ENCODE data around the gene NSUN2.

The NSUN2 gene

DNA sequence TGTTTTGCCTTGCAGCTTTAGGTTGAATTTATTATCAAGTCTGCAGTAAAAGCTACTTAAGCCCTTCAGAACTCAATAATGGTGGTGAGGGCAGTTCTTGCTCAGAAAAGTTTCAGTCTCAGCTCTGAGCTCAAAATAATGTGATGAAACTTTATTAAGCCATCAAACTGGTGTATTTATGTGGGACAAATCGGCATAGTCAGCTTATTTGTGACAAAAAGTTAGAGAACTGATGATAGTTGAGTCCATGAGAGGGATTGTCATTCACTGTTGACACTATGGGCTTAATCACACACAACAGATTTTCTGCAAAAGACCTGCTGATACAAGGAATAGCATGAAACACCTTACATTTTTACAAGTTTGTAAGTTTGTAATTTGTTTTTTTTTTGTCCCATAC lies 9.8 kb upstream of the NSUN2 start:
- no peak for DNase-seq

DNA sequence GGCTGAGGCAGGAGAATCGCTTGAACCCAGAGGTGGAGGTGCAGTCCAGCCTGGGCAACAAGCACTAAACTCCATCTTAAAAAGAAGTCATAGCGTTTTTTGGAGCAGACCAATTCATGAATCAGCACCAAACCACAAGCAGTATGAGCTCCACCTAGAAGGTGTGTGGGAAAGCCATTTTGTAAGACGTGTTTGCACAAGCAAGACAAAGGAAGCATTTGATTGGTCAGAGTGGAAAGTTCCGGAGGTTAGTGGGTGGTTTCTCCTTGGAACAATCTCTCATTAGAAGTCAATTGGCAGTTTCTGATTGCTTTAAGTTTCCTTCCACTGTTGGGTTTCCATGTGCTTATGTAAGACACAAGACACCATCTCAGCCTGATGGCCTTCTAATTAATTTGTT lies 5.4 kb upstream of the NSUN2 start:
- DNase-seq, result peak; percentile 14

DNA sequence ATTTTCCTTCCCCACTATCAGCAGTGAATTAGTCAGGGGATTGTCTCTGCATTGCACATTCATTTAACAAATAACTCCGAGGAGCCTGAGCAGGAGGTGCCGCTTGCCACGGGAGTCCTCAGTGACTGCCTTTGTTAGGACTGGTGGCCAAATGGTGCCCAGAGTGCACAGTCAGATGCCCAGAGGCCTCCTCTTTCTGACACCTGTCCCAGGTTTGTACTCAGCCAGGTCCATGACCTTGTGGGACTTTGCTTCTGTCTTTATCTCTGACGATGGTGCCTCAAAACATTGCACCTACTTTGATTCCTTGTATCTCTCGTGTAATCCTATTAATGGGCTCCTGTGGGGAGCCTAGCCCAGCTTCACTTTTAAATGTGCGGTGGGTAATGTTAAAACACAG lies 4.7 kb upstream of the NSUN2 start:
- DNase-seq, result no peak

DNA sequence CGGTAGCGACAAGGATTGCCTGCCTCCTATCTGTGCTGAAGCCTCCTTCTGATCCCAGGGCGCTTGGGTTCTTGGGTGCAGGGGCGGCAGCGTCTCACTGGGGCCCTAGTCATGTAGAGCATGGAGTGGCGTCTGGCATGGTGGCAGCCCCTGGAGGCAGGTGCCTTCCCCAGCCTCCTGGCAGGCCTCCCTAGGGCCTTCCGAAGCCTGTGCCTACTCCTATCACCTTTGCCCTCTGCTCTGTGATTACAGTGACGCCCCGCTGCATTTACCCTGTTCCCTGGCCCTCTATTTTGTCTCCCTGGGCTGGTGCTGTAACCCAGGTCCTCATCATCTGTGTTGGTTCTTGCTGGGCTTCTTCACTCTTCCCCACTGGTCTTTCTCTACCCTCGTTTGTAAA lies 4.2 kb upstream of the NSUN2 start:
- no peak for DNase-seq

DNA sequence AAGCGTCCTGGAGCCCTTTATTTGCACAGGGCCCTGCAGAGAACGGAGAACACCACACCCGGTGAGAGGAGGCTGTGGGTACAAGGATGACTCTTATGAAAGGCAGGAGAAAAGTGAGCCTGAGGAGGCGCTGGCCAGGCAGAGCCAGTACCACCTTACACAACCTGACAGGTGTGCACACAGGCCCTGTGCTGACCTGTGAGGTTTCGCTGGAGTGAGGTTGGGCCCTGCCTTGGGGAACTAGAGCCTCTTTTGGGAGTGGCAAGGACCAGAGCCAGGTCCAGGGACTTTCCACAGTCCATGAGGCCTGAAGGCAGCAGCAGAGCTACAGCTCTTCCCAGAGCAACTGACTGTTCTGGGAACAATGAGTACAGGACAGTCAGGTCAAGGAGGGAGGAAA lies 3.4 kb upstream of the NSUN2 start:
- no peak for DNase-seq

DNA sequence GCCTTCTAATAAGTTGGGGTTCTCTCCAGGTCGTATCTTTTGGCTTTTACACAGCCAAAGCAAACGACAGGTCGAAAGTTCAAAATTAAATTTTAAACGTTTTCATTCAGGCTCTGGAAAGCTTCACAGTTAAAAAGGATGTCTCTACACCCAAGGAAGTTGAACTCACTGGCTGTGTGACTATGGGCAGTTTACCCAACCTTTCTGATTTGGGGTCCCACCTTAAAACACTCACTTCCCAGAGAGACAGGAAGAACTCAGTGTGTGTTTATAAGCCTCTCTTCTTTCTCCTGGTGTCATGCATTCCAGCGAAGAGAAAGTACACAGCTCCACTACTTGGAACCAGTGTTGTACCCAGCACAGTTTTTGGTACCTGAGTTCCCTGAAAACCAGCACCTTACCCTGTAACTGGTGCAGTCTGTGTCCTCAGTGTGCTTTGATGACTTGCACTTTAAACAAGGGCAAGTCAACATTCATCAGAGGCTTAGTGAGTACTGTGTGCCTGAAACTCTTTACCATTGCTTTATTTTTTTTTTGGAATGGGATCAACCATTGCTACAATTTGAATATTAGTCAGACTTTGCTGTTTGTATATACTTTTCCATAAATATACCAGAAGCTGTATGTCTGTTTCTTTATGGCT lies 2.1 kb upstream of the NSUN2 start:
- DNase-seq, result no peak

DNA sequence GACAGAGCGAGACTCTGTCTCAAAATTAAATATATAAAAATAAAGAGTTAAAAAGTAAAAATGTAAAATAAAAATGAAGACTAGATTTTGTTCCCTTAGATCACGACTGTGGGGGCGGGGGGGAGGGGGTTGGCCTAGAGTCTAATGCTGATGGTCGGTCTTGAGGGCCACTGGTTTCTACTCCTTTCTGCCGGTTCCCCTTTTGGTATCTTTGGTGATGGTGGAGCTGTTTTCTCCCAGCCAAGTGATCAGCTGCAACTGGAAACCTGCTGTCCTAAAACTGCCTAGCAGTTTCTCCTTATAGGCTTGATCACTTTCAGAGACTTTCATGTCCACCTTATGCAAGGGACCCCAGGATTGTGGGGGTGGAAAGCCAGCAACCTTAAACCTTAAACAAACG lies 1.5 kb upstream of the NSUN2 start:
- no peak for DNase-seq

DNA sequence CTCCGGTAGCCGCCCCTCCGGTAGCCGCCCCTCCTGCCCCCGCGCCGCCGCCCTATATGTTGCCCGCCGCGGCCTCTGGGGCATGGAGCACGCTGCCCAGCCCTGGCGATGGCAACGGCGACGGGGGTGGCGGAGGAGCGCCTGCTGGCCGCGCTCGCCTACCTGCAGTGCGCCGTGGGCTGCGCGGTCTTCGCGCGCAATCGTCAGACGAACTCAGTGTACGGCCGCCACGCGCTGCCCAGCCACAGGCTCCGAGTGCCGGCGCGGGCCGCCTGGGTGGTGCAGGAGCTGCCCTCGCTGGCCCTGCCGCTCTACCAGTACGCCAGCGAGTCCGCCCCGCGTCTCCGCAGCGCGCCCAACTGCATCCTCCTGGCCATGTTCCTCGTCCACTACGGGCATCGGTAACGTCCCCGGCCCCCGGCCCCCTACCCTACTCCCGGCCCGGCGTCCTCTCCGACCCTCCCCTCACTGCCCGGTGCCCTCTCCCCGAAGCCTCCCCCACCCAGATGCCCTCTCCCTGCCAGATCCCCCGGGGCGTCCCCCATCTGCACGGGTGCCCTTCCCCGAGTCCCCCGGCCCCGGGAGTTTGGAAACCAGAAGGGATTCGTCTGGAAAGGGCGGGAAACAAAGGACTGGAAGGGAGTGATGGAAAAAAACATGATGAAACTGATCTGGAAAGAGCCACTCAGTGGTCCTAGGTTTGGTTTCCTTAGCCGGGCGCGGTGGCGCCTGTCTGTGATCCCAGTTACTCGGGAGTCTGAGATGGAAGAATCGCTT lies 813 bp upstream of the NSUN2 start:
- peak; percentile 8 for DNase-seq

DNA sequence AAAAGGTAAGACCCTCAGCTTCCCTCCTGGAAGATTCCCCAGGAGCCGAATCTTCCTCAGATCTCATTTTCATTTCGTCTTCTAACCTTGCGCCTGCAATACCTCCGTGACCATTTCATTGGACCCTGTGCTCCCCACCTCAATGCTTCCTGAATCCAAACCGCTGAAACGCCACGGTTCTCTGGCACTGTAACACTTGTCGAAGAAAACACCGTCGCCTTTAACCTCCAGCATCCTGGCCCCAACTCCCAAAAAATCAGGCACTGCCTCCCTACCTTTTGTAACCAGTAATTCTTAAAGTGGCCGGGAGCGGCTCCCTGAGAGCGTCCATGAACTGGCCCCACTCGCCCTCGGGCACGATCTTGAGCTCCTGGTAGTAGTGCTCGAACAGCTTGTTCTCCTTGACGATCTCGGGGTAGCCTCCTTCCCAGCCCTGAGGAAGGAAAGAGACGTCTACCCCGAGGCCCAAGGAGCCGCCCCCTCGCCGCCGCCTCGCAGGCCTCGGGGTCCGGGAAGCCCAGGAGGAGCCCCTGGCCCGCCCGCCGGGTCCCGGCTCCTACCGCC lies 438 bp downstream of the NSUN2 start:
- DNase-seq, result peak; percentile 24

DNA sequence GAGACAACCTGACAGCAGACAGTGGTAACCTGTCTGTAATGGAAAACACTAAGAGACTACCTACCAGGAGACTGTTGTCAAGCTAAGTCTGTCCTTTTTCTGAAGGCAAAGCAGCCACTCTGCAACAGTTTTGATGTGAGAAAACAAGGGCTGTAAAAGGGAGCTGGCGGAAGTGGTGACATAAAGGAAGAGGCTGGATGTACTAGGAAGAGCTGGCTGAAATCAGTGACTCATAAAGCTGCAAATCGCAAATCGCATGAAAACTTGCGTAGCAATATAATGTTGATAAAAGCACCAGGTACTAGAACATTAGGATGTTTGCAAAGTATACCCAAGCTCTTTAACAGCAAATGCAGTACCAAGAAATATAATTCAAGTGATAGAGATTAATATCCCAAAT lies 1.4 kb downstream of the NSUN2 start:
- DNase-seq, result peak; percentile 21

DNA sequence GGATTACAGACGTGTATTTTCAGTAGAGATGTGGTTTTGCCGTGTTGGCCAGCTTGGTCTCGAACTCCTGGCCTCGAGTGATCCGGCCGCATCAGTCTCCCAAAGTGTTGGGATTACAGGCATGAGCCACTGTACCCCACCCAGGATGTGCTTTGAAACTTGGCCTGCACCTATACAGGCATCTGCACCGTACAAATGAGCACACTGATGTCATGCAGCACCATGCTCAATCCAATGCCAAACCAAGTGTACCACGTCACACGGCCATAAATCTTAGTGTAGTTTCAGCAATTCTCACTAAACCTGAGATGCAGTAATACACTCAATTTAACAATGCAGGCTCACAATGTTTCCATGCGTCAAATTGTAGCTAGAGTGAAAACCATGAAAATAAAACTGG lies 6.3 kb downstream of the NSUN2 start:
- DNase-seq, result no peak

DNA sequence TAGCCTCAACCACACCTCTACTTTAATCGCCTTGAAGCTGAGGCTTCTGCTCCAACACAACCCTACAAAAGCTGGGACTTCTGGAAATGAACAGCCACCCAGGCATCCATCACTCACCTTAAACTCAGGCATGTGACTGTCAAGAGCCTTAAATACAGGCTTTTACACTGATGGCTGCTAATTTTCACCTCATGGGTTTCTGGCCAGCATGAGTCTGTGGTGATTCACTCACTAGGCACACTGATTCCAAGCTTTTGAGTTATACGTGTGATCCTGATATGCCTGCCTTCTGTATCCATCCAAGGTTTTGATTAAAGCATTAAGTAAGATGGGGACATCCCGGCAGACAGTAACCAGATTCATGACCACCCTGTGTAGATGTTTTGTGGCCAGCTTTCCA lies 8.9 kb downstream of the NSUN2 start:
- no peak for DNase-seq

DNA sequence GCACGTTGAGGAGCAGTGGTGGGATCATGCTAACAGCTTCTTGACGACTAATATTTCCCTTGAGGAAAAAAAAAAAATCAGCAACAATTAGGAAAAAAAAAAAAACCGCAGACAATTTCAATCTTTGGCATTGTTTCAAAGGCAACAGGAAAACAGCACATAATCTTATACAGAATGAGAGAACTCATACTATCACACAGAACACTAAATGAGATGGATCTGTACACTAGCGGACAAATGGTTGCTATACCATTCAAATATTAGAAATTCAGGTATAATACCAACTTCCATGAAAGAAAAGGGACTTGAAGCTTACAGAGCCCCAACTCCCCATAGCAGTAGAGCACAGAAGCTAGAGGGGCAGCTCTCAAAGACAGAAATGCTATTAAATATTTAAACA lies 9.6 kb downstream of the NSUN2 start:
- no peak for DNase-seq

DNA sequence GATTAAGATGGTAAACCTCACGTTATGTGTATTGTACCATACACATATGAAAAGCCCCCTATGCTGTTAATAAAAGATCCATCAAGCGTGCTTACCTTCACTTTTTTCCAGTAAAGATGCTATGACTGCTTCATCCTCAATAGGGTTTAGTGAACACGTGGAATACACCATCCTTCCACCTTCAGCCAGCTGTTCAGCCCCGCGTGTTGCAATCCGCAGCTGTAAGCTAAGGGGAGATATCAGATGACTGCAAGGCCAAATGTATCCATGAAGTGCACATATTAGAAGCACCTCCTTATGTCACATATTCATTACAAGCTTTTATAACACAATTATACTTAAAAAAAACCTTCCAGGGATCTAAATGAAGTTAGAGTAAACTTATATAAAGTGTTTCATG lies 16.2 kb downstream of the NSUN2 start:
- DNase-seq, result no peak

DNA sequence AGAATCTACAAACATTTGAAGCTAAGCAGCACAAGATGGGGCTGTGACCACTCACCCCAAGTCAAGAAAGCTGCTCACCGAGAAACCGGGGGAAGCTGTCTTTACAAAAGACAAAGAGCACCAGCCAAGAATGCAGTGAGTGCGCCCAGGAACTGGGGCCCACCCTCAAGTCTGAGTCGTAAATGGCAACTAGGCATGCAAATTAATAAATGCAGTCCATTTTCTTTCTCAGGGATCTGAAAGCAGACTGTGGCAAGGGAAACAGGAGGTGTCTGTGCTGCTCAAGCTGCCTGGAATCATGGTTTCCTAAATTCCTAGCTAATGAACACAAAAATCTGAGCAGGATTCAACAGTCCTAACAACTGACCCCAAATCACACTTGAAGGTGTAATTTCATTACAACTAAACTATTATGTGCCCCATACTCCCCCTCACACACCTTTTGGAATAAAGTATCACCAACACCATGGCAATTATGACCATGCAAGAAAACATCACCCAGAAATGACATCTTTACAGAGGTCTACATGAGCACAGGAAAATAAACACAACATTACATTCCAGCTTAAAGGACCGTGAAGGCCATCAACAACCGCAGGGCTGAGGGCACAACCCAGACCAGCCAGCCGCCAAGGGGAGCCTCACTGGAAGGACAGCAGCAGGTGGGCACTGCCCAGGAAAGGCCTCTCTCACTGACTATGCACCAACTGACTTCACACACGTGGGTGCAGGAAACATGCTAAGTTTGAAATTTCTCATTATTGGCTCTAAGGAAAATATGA lies 17.6 kb downstream of the NSUN2 start:
- DNase-seq, result no peak

DNA sequence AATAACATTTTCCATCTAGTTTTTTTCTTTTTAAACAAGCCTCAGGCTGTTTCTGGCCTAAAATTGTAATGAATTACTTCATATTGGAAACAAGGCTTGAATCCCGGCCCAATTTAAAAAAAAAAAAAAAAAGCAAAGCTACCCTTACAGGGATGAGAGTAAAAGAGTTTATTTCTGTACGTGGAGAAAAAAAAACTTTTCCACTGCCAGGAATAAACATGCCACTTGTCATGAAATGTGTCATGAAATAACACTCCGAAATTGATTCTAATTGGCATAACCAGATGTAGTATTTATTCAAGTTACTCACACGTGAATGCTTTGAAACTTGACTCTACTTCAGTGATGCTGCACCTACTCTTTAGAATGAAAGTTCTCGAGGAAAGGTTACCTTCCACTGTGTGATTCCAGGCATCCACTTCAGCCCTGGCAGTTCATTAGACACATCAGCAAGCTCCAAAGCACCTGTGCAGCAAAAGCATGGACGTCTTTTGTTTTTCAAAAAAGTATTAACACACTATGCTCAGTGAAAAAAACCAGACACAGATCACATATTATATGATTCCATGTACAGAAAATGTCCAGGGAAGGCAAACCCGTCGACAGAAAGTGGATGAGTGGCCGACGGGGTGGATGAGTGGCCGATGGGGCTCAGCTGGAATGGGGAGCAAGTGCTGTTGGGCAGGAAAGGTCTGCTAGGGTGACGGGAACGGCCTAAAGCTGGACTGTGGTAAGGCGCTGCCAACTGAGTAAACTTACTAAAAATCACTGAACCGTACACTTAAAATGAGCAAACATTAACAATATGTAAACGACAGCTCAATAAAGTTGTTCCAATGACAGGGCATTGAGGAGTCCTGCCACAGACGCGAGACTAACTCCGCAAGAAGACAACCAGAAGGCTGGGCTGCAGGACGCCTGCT lies 21.2 kb downstream of the NSUN2 start:
- DNase-seq, result no peak

DNA sequence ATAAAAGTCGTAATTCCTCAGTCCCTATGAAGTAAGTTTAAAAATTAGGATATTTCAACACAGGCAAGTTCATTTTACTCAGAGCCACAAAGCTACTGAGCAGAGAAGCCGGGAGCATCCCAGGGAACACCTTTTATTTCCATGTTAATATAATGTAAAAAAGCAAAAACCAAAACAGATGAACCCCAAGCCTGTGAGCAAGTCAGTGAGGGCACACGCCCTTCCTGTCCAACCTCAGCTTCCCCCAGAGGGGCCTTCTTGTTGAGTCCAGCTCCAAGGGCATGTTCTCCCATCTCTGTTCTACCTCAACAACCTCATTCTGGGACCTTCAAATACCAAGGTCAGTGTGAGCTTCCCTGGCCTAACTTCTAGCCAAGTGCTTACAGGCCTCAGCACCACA lies 24.8 kb downstream of the NSUN2 start:
- no peak for DNase-seq

DNA sequence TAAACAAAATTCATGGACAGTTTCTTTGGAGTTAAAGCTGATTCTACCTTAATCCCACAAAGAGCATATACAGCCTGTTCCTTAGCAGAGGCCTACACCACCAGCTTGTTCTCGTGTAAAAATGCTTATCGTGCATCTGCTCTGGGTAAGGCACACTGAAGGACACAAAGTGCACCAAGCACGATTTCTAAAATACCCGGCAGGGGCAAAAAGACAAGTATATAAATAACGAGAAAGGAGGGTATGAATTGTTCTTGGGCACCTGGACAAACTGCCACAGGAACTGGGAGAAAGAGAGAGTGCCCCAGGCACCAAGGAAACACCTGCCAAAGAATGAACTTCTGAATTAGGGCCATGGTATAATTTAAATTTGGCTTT lies 25.3 kb downstream of the NSUN2 start:
- DNase-seq, result no peak

DNA sequence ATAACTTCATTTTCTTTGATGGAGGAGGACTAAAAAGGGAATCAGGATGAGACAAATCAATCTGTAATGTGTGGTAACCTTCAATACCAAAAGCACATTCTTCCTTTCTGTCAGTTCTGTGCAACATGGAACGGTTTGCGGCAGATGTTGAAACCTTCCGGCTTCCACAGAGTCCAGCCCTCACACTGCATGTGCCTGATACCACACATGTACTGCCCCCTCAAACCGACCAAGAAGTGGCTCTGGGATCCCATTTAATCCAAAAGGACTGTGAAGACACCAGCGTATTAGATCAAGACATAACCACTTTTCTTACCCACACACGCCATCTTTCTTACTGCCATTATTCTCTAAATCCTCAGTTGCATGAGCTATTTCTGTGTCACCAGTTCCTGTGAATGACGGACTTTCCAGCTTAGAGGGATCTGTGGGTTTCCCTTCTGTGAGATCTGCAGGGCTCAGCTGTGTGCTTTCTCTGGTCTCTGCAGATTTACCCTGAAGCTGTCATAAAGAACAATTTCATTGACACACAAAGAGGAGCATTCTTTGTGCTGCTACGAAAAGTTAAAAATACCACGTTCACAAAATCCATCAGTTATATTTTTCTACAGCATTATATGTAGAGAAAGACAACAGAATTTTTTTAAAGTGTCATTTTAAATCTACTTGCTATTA lies 25.8 kb downstream of the NSUN2 start:
- DNase-seq, result no peak

DNA sequence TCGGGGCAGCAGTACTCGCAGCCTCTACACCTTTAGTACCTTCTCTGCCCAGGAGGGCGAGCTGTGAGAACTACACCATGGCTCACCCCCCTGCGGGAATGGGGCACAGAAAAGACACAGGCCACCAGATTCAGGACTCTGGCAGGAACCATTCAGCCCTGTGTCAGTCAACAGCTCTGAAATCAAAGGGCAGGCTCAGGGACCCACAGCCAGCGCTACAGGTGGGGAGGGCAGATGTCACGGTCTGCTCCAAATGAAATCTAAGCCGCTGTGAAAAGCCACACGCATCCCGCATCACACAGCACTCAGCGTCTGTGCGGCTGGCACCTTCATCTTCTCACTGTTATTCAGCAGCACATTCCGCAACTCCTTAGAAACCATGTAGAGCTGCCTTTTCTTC lies 27.9 kb downstream of the NSUN2 start:
- no peak for DNase-seq

DNA sequence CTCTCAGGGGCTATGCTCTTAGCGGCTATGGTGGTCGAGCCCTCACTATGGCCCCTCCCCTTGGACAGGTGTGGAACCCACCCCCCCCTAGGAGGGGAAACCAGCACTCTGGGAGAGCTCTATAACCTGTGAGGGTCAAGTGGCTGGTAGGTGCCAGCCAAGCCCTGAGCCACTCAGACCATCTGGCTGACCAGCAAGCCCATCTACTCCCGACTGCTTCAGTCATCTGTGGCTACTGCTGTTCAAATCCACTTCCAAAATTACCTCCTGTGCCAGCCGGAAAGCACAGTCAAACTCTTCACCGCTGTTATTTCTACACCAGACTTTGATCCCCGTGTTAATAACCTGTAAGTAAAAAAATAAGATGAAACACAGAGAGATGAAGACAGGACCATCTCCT lies 28.5 kb downstream of the NSUN2 start:
- DNase-seq, result no peak

DNA sequence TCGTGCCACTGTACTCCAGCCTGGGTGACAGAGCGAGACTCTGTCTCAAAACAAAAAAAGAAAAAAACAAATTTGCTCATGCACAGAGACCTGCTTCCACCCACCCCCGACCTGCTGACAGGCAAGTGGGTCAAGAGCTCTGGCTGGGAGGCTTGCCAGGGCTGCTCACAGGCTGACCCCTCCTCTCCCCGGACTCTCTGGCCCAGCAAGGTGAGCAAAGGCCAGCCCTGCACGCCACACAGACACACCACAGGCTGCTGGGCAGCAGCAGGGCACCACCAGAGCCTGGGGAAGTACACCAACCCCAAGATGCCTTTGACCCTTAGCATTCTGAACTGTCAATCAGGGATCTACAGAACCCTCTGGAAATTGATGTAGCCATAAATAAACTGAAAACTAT lies 29.2 kb downstream of the NSUN2 start:
- DNase-seq, result no peak

Measured in activated CD4-positive, alpha-beta T cell treated with anti-CD3 and anti-CD28 coated beads, Interleukin-2, amount 50 U/mL, for 16 hours (primary cell).